Pancreas (tissue), 10 donors: Measurements from ENCODE around the gene GSTA5. TPM values are rescaled to one million over a fixed set of nuclear protein-coding genes. Genes with fewer than 3 reads are reported as not detected.

Experiments used
- ATAC-seq, 4 donors: fragments of 200-7000 bp; cut with Tn5 transposase; one replicate each; pipeline versions ENCODE4 v1.8.0 to v1.9.1; 2020; ENCODE audit warnings: mild to moderate bottlenecking in 4 of 4, moderate library complexity in 4 of 4
- DNase-seq, 6 donors: peaks; one replicate each; pipeline ENCODE4 v3.0.0-alpha.2; 2020
- FAIRE-seq: peaks from 2 replicates; lab custom pipeline; 2012; peaks lifted over from hg19 to GRCh38; lab: Jason Lieb, UNC
- H3K27ac ChIP-seq, 4 donors: fragments of 200-600 bp; sonication (generic); 1 replicate in 3 of 4; 2 replicates in 1 of 4; pipeline versions ENCODE4 v1.5.0 to v1.8.0; 2020
- H3K27me3 ChIP-seq, 4 donors: fragments of 200-600 bp; one replicate each; pipeline ENCODE4 v1.8.0; 2021
- H3K36me3 ChIP-seq, 3 donors: fragments of 200-600 bp; sonication (generic) in 1 of 3; one replicate each; pipeline versions ENCODE4 v1.5.0 to v1.8.0; 2020 to 2021
- H3K4me1 ChIP-seq, 3 donors: fragments of 200-600 bp; one replicate each; pipeline ENCODE4 v1.8.0; 2021
- H3K4me3 ChIP-seq, 4 donors: fragments of 200-600 bp; sonication (generic) in 2 of 4; one replicate each; pipeline versions ENCODE4 v1.5.0 to v1.8.0; 2020 to 2021
- H3K9me3 ChIP-seq, 4 donors: fragments of 200-600 bp; one replicate each; pipeline ENCODE4 v1.8.0; 2021
- CTCF ChIP-seq, 4 donors: fragments of 200-600 bp; sonication (generic) in 3 of 4; IDR thresholded peaks; one replicate each; pipeline versions ENCODE4 v1.5.0 to v1.8.0; 2021; ENCODE audit warnings: antibody characterized with exemption in 4 of 4
- WGBS, 2 donors: extraction: QIAGEN DNeasy Blood & Tissue Kit; methylation state at CpG; one replicate each; pipeline ENCODE4 v1.1.7; 2013; 5-methylcytosine and 5-hydroxymethylcytosine counted together
- intact Hi-C, 3 donors: fragments of 100-400 bp; cut with DNase I; formaldehyde crosslinking; loops; one replicate each; pipeline versions ENCODE4 v1.11.1 to v1.14.2; 2022
- polyA plus RNA-seq, 2 donors: library from polyadenylated mRNA; stranded (reverse); fragments of 200-250 nt; gene quantifications; one replicate each; pipeline ENCODE4 v1.2.3, GENCODE V29; 2013
- total RNA-seq, 6 donors: library from RNA; stranded (reverse); fragmentation: NEBNext Ultra II Directional in 4 of 6; extraction: Animal tissue kit (Norgen Biotek cat#: 25700) in 4 of 6; gene quantifications; one replicate each; pipeline versions ENCODE4 v1.2.1 to v1.2.4, GENCODE V29; 2021 to 2023
- donor health status: healthy with polysubstance abuse.
- donor health status: DM: no; HTN: no; CAD: no; lungs with moderate emphysema.
- donor health status: DM: no; HTN: no; CAD: no.
- donor health status: control.
- donor health status: control.
- donor health status: Bipolar disorder and iron deficiency.
- donor health status: DM: yes; HTN: yes; CAD: no.
- donor health status: DM: no; HTN: no; CAD: no.
- donor health status: DM: no; HTN: no; CAD: no.
- donor health status: DM: yes; HTN: yes; CAD: no.

GSTA5 gene
- total RNA-seq (not detected), polyA plus RNA-seq (not detected)

DNA sequence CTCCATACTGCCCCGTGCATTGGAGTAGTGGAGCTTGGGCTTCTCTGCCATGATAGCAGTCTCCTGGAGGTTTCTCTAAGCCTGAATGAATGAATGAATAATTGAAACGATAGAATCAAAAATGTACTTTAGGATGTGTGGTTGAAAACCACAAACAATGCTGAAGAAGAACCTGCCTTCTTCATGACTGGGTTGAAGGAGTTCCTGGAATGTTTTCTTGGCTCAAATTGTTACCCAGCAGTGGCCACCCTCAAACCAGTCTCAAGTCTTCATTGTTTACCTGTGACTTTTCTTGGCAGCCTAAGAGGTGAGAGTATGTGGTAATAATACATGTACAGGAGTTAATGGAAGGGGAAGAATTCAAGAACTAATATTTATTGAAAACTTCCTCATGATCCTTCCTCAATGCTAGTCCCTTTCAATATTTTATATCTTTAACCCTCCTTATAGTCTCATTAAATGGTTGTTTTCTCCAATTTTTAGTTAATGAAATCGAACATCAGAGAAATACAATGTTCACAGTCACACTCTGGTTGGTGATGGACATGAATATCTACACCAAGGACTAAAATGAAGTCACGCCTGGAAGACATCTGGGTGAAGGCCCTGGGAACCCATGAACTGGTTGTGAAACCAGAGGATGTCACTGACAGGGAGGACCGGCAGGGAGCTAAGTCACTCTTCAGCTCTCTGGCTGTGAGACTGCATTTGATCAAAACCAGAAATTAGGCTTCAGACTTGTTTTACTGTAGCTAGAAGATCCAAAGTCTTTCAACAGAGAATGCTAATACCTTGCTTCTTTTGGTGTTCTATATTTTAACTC, at the start of gene GSTA5:
Gene GSTA5, minus strand, starts transcription at position 51 of the 823 bp plus-strand sequence.
- H3K27ac ChIP-seq = no peak within 1 kb of the TSS
- no peak within 1 kb of the TSS for H3K4me3 ChIP-seq
- DNase-seq (no peak), ATAC-seq (peak in 2 of 4 donors; percentile 50 to 60), FAIRE-seq (no peak)
- intact Hi-C loops = no loop called here
- TF ChIP-seq CTCF (IDR thresholded peaks at IDR 0.05) = no peak
- 80 to 86% methylated on average over 5 of the region's 5 CpGs for WGBS, 2 donors
- H3K27me3 ChIP-seq = no peaks in the 10 kb centered on the region
- H3K9me3 ChIP-seq = no peaks in the 10 kb centered on the region
- H3K36me3 ChIP-seq = no peaks in the 10 kb centered on the region
- no peaks in the 10 kb centered on the region for H3K4me1 ChIP-seq

- ATAC-seq (no peak), FAIRE-seq (no peak), DNase-seq (no peak)
- no peak for TF ChIP-seq CTCF (IDR thresholded peaks at IDR 0.05)
- Histone ChIP-seq H3K9me3 (no peaks in the 10 kb centered on the region), H3K36me3 (no peaks in the 10 kb centered on the region), H3K27ac (no peak overlapping the region), H3K4me1 (peaks cover 12 to 24% (median 16%) of the 10 kb centered on the region in 3 donors), H3K27me3 (no peaks in the 10 kb centered on the region), H3K4me3 (no peak overlapping the region)
- 89 to 94% methylated on average over 3 of the region's 3 CpGs for WGBS, 2 donors
- intact Hi-C loops = no loop called here
Measured at GRCh38 chr6:52890018-52890417, 49.4 kb upstream of the GSTA5 start.

DNA sequence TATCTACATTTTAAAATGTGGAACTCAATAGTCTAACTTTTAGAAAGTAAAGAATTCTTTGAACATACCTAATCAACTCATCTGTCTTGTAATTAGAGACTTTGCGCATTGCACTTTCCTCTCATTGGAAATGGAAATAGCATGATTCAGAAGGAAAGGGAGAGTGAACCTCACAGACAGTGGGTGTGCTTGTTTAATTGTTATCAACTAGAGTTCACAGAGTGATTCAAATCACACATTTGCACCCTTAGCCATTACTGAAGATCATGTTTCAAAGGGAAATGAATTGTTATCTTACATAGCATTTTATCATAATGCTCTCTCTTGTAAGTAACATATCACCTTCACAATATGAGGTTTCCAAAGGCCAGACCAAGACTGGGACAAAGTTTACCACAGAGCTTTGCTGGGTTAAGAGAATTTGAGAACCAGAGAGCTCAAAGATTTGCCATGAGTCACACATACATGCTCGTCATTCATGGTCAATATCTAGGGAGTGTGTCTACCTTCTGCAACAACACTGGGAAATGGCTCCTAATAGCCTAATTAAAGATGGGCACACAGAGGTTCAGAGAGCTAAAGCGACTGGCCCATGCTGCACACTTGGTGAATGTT, 47.4 kb upstream of the GSTA5 start:
- Histone ChIP-seq H3K27ac (no peak overlapping the region), H3K9me3 (no peaks in the 10 kb centered on the region), H3K4me3 (no peak overlapping the region), H3K27me3 (no peaks in the 10 kb centered on the region), H3K36me3 (no peaks in the 10 kb centered on the region), H3K4me1 (peaks cover 0 to 7% (median 5%) of the 10 kb centered on the region in 3 donors)
- peak in 1 of 4 donors; percentile 37 for ATAC-seq
- FAIRE-seq = no peak
- DNase-seq = no peak
- TF ChIP-seq CTCF (IDR thresholded peaks at IDR 0.05) = no peak
- intact Hi-C loops = no loop called here
- WGBS, 2 donors = 86 to 88% methylated on average over 3 of the region's 3 CpGs

DNA sequence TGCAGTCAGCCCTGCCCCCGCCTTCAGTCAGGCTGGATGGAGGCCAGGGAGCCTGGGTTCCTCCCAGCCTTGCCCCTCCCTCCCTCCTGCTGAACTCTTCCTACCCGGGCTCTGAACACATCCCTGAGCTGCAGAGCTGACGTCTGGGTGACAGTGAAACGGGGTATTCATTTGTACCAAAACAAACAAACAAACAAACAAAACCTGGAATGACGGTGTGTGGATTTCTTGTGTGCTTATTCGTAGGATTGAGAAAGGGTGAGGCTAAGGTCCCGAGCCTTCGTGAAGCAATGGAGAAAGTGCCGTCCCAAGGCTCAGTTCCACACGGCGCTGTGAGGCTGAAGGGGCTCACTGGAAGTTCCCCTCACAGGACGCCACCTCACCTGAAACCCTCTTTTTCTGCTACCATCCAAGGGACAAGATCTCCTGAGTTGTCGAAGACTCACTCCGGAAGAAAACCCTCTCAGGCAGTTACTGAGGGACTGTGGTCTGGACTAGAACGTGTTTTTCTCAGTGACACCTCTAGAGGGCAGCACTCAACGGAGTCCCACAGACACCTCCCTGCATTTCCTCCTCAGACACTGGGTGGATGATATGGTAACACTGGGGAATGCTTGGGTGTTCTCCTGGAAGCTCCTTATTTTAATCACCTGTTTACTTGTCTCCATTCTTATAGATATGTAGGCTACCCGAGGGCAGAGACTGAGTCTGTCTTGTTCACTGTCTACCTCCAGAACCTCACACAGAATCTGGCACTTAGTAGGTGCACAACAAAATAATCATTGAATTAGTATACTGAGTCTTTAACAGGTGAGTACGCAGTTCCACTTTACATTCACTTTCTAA, 41.6 kb upstream of the GSTA5 start:
- Histone ChIP-seq H3K4me3 (peak overlapping the region; percentile 17 to 56 (median 40)), H3K4me1 (no peaks in the 10 kb centered on the region), H3K9me3 (no peaks in the 10 kb centered on the region), H3K27me3 (no peaks in the 10 kb centered on the region), H3K36me3 (no peaks in the 10 kb centered on the region), H3K27ac (peak overlapping the region; percentile 20 to 79 (median 46))
- DNase-seq (peak; percentile 62 to 81 (median 65)), FAIRE-seq (peak; percentile 41), ATAC-seq (peak; percentile 99 to 100 (median 100))
- TF ChIP-seq CTCF (IDR thresholded peaks at IDR 0.05) = peak; percentile 65 to 88 (median 82)
- intact Hi-C loops = no loop called here
- 6 to 7% methylated on average over 18 of the region's 18 CpGs for WGBS, 2 donors
